HepG2 (cell line): ENCODE measurements around the gene TCEANC2. TPM values are rescaled to one million over a fixed set of nuclear protein-coding genes. Genes with fewer than 3 reads are reported as not detected.

ENCODE experiments used
- ATAC-seq: fragments of 200-7000 bp; cut with Tn5 transposase; 3 replicates; pipeline ENCODE4 v1.9.1; 2020; ENCODE audit warnings: mild to moderate bottlenecking, moderate library complexity
- BruUV-seq: library from RNA; stranded (reverse); fragments of 400-500 nt; replicated peaks from 2 replicates; lab custom pipeline; 2021; lab: Mats Ljungman, UMichigan
- CTCF ChIA-PET: fragments of 300-600 bp; formaldehyde crosslinking; extraction: SDS; loops from one replicate; lab custom pipeline; 2021; ENCODE audit warnings: low total read pairs, inconsistent platforms, low intra/inter-chr PET ratio; lab: Yijun Ruan, JAX
- POLR2A ChIA-PET: fragments of 350-600 bp; sonication (Branson Sonifier 250); formaldehyde crosslinking; loops from one replicate; lab custom pipeline; 2020; ENCODE audit warnings: antibody characterized with exemption, inconsistent platforms; lab: Yijun Ruan, JAX
- DNase-seq: peaks from one replicate; pipeline ENCODE4 v3.0.0-alpha.2; 2015; ENCODE audit warnings: low spot score
- FAIRE-seq: peaks from 3 replicates; lab custom pipeline; 2011; peaks lifted over from hg19 to GRCh38; lab: Jason Lieb, UNC
- H2AFZ ChIP-seq: one replicate; pipeline ENCODE4 v1.6.1; 2011; ENCODE audit warnings: low read length, inconsistent platforms
- H3K27ac ChIP-seq: fragments of 300-600 bp; 3 replicates; pipeline ENCODE4 v1.8.0; 2011; ENCODE audit warnings: mixed run types, mild to moderate bottlenecking, mixed read lengths, low read length, inconsistent platforms; ENCODE audit not compliant: insufficient read depth; ENCODE audit errors: extremely low read length
- H3K27me3 ChIP-seq, 2 experiments: fragments of 200-600 bp in 1 of 2; 2 replicates in 1 of 2; 3 replicates in 1 of 2; pipeline versions ENCODE4 v1.6.0 to v1.8.0; 2011; ENCODE audit warnings: low read length in 2 of 2, mild to moderate bottlenecking in 2 of 2, moderate library complexity in 2 of 2, inconsistent platforms in 1 of 2; ENCODE audit not compliant: insufficient read depth in 2 of 2, control insufficient read depth in 1 of 2
- H3K36me3 ChIP-seq, 2 experiments: fragments of 200-600 bp in 1 of 2; replicated peaks in 1 of 2; 2 replicates in 1 of 2; 3 replicates in 1 of 2; pipeline versions ENCODE4 v1.5.1 to v1.8.0; 2011; ENCODE audit warnings: low read length in 2 of 2, inconsistent platforms in 1 of 2; ENCODE audit not compliant: insufficient read depth in 2 of 2, control insufficient read depth in 1 of 2
- H3K4me1 ChIP-seq: 2 replicates; pipeline ENCODE4 v1.5.1; 2012; ENCODE audit warnings: low read length, inconsistent platforms; ENCODE audit not compliant: insufficient read depth
- H3K4me2 ChIP-seq: 2 replicates; pipeline ENCODE4 v1.6.0; 2011; ENCODE audit warnings: low read depth, low read length, inconsistent platforms
- H3K4me3 ChIP-seq, 3 experiments: fragments of 200-600 bp in 1 of 3; sonication (generic), shearing (Covaris generic) in 1 of 3; replicated peaks in 1 of 3; 2 replicates each; pipeline ENCODE4 v1.5.1; 2011 to 2016; ENCODE audit warnings: low read length in 3 of 3, inconsistent platforms in 2 of 3, low read depth in 2 of 3, mild to moderate bottlenecking in 2 of 3, control low read depth in 1 of 3, mixed read lengths in 1 of 3; ENCODE audit not compliant: insufficient read depth in 1 of 3
- H3K79me2 ChIP-seq: one replicate; pipeline ENCODE4 v1.6.1; 2011; ENCODE audit warnings: low read length, inconsistent platforms; ENCODE audit not compliant: insufficient read depth
- H3K9ac ChIP-seq: 2 replicates; pipeline ENCODE4 v1.6.0; 2011; ENCODE audit warnings: mild to moderate bottlenecking, low read depth, low read length, inconsistent platforms; ENCODE audit not compliant: insufficient read depth
- H3K9me3 ChIP-seq: 2 replicates; pipeline ENCODE4 v1.5.1; 2012; ENCODE audit warnings: mild to moderate bottlenecking, low read length
- H4K20me1 ChIP-seq: 2 replicates; pipeline ENCODE4 v1.6.0; 2011; ENCODE audit warnings: inconsistent platforms, mild to moderate bottlenecking, low read length, moderate library complexity; ENCODE audit not compliant: insufficient read depth
- ZNF337 ChIP-seq: sonication (generic); formaldehyde crosslinking; IDR thresholded peaks from 2 replicates; pipeline ENCODE4 v1.5.1; 2020; ENCODE audit warnings: missing genetic modification reagents, low read depth, mild to moderate bottlenecking, borderline replicate concordance
- ZNF501 ChIP-seq: sonication (generic); formaldehyde crosslinking; IDR thresholded peaks from 2 replicates; pipeline ENCODE4 v1.5.1; 2020; ENCODE audit warnings: mild to moderate bottlenecking, moderate library complexity, missing genetic modification reagents
- WGBS: methylation state at CpG from one replicate; pipeline ENCODE4 v1.1.6; 2017; ENCODE audit warnings: low lambda C conversion rate; 5-methylcytosine and 5-hydroxymethylcytosine counted together
- in situ Hi-C: cut with HindIII; loops from 2 replicates; pipeline ENCODE4 v1.10.0; 2017; ENCODE audit warnings: low pct_unique_long_range_greater_than_20kb; ENCODE audit not compliant: extremely low pct_ligation_motif_present
- intact Hi-C: fragments of 100-400 bp; cut with micrococcal nuclease; formaldehyde crosslinking; loops from one replicate; pipeline ENCODE4 v1.10.0; 2022; ENCODE audit not compliant: unreplicated experiment
- polyA plus RNA-seq, 8 experiments: library from polyadenylated mRNA; depleted of rRNA in 3 of 8; stranded (reverse) in 7 of 8; unstranded in 1 of 8; fragments of >200 nt; fragmentation: Illumina TruSeq in 4 of 8; extraction: Trizol in 4 of 8; gene quantifications; 2 replicates each; pipeline versions ENCODE4 v1.2.1 to v1.2.3, GENCODE V29; 2011 to 2016; ENCODE audit warnings: low read depth in 4 of 8, missing spikeins in 1 of 8, mixed read lengths in 1 of 8; ENCODE audit not compliant: insufficient read depth in 1 of 8
- total RNA-seq, 5 experiments: library from RNA; depleted of rRNA; stranded (reverse); fragments of >200 nt; fragmentation: Illumina TruSeq; extraction: Trizol; gene quantifications; 2 replicates each; pipeline ENCODE4 v1.2.3, GENCODE V29; 2016; ENCODE audit warnings: low read depth in 1 of 5
- TF ChIP-seq, protein P1 (sequence below): sonication (generic); formaldehyde crosslinking; IDR thresholded peaks from 2 replicates; pipeline ENCODE4 v1.5.1; 2020; ENCODE audit warnings: mild to moderate bottlenecking, missing genetic modification reagents, moderate library complexity

TCEANC2 gene
- total and polyA plus RNA-seq, 2 of the 13 experiments (the other 11 are each of a cell fraction or from before 2014, with no cell fraction given), result 3.8 to 5.0 TPM

DNA sequence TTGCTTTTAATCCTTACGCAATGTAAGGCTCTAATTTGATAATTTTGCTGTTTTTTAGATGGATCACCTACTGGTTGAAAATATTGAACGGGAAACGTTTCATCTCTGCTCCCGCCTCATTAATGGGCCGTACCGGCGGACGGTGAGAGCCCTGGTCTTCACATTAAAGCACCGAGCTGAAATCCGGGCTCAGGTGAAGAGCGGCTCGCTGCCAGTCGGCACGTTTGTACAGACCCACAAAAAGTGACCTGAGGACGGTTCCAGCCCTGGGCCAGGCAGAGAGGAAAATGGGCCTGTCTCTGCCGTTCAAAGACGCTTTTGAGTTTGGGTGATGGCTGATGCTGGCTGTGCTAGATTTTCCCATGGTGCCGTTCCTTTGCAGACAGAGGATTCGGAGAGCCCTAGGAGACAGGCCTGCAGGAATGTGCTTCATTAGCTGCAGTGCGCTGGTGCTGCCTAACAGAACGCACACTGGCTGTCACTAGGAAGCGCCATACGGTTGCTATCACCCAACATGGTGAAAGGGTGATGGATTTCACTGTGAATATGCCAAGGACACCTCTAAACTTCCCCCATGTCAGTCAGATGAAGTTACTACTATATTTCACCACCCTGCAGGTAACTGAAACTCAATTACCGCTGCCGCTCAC, 42.9 kb downstream of the TCEANC2 start:
- Histone ChIP-seq H2AFZ (no peak overlapping the region), H3K4me2 (no peak overlapping the region), H3K4me1 (peaks cover 38% of the 10 kb centered on the region), H4K20me1 (no peaks in the 10 kb centered on the region), H3K27ac (no peak overlapping the region), H3K4me3 (no peak overlapping the region), H3K27me3 (no peaks in the 10 kb centered on the region), H3K9me3 (no peaks in the 10 kb centered on the region), H3K36me3 (peaks cover 0 to 9% of the 10 kb centered on the region in 2 experiments; a peak in 3 of 5 replicates), H3K79me2 (no peaks in the 10 kb centered on the region), H3K9ac (no peak overlapping the region)
- no peak for ATAC-seq
- in situ Hi-C loops, result no loop called here
- TF ChIP-seq ZNF337 (CRISPR knock-in tag) (no peak), ZNF501 (0 out of 2 replicates have a peak, but pooled peaks have one; percentile 27)
- TF ChIP-seq, protein P1, sequence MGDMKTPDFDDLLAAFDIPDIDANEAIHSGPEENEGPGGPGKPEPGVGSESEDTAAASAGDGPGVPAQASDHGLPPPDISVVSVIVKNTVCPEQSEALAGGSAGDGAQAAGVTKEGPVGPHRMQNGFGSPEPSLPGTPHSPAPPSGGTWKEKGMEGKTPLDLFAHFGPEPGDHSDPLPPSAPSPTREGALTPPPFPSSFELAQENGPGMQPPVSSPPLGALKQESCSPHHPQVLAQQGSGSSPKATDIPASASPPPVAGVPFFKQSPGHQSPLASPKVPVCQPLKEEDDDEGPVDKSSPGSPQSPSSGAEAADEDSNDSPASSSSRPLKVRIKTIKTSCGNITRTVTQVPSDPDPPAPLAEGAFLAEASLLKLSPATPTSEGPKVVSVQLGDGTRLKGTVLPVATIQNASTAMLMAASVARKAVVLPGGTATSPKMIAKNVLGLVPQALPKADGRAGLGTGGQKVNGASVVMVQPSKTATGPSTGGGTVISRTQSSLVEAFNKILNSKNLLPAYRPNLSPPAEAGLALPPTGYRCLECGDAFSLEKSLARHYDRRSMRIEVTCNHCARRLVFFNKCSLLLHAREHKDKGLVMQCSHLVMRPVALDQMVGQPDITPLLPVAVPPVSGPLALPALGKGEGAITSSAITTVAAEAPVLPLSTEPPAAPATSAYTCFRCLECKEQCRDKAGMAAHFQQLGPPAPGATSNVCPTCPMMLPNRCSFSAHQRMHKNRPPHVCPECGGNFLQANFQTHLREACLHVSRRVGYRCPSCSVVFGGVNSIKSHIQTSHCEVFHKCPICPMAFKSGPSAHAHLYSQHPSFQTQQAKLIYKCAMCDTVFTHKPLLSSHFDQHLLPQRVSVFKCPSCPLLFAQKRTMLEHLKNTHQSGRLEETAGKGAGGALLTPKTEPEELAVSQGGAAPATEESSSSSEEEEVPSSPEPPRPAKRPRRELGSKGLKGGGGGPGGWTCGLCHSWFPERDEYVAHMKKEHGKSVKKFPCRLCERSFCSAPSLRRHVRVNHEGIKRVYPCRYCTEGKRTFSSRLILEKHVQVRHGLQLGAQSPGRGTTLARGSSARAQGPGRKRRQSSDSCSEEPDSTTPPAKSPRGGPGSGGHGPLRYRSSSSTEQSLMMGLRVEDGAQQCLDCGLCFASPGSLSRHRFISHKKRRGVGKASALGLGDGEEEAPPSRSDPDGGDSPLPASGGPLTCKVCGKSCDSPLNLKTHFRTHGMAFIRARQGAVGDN, result 0 out of 2 replicates have a peak, but pooled peaks have one; percentile 14
- no TSS peak for BruUV-seq
- ChIA-PET POLR2A (no interaction called here), CTCF (no interaction called here)
- intact Hi-C loops, result no loop called here
- DNase-seq, result no peak
- no peak for FAIRE-seq
- 94% methylated on average over 24 of the region's 25 CpGs for WGBS
